D341Med (cell line): ENCODE results near the gene LMX1B.

Source experiments
- DNase-seq: peaks from one replicate; pipeline ENCODE4 v3.0.0; 2012; ENCODE audit warnings: low spot score

Gene LMX1B

DNA sequence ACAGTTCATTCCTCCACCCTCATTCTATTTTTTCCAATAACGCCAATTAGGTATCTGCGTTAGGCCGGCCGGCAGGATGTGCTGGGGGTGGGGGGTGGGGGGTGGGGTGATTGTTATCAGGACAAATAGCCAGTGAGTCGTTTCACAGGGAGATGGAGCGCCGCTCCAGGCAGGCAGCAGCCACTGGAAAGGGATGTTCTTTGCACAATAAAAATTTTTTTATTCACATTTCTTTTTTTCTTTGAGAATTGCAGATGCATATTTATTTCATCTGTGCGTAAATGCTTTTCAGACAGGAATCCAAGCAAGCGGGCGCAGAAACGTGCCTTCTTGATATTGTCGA, 4.1 kb downstream of the LMX1B start:
- DNase-seq, result no peak

DNA sequence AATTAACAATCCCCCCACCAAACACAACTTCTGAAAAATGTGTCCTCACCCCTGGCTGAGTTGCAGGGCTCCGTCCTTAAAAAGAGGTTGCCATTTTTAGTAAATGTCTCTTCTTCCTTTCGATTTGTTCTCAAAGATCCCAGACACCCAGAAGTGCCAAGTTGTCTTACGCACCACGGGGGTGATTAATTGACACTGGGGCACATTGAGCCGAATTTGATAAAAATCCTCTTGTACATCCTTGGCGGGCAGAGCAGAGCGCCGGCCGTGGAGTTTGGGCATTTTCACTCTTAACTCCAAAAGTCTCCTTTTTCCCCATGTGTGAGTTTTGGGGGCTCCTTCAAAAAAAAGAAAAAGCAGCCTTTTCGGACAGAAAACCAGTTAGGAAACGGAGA, 4.5 kb downstream of the LMX1B start:
- DNase-seq, result no peak

DNA sequence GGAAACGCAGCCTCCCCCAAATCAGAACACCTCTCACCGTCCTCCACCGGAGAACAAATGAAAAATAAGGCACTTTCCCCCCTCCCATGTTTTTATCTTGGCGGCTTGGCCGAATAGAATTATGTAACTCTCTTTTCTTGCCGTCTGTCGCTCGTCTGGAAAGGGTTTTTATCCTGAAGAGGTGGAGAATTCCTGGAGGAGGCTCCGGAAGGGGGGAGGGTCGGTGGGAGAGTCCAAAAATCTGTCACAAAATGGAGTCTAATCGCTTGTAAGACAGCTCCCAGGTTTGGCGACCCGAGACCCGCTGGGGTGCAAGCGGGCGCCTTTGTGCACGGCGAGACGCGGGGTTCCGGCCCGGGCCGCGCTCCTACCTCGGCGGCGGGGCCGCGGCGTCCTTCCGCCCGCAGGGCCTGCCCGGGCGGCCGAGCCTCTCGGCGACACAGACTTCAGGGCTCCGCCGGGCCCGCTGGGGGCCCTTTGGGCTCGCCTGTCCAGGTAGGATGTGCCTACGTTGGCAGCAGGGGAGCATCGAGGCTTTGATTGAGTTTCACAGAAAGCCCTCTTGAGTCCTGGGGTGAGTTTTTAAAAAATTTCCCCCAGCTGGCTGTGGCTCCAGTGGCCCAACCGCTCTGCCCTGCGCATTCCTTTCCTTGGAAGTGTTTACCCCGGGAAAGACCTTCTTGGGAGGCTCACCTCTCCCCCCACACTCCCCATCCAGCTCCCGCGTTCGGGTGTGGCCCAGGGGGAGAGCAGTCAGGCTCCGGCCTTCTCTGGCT, 5.0 kb downstream of the LMX1B start:
- DNase-seq, result no peak

DNA sequence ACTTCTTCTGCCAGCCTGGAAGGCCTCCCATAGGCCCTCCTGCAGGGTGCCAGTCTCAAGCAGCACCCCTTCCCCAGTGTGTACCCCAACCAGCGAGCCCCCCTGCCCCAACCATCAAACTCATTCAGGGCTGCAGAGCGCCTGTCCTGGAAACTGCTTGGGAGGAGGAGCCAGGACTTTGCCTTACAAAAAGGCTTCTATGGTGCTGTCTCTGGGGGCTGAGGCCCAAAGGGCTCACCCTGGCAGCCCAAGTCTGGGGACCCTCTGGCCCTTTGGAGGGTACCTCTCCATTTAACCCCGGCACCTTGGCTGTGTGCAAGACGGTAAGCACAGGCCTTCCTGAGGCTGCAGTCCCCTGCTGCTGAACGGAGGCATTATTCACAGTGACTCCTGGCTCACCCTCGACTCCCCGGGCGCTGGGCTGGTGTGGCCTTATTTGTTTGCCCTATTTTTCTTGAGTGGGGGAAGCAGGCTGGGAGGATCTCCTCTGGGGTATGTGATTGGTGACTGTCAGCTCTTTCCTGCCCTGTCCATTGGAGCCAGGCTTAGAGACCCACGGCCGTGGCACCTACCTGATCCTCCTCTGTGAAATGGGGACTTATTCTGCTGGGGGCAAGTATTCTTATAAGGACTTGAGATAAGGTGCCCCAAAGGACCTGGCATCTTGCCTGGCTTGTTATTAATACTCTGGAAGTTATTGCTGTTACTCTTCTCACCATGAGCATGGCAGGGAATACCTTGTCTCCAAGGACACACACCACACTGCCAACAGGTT, 5.8 kb downstream of the LMX1B start:
- no peak for DNase-seq

DNA sequence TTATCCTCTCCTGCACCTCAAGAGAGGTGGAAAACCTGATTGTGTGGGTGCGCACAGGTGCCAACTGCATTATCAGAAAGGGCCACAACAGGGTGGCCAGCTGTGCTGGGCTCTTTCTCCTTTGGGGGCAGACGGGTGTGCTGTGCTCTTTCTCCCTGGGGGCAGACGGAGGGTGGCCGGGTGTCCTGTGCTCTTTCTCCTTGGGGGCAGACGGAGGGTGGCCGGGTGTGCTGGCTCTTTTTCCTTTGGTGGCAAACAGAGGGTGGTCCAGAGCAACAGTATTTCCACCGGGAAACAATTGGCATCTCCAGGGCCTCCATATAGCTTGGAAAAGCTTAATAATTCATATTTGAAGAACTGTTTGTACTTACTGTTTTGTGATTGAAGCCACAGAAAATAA, 6.8 kb downstream of the LMX1B start:
- DNase-seq, result no peak

DNA sequence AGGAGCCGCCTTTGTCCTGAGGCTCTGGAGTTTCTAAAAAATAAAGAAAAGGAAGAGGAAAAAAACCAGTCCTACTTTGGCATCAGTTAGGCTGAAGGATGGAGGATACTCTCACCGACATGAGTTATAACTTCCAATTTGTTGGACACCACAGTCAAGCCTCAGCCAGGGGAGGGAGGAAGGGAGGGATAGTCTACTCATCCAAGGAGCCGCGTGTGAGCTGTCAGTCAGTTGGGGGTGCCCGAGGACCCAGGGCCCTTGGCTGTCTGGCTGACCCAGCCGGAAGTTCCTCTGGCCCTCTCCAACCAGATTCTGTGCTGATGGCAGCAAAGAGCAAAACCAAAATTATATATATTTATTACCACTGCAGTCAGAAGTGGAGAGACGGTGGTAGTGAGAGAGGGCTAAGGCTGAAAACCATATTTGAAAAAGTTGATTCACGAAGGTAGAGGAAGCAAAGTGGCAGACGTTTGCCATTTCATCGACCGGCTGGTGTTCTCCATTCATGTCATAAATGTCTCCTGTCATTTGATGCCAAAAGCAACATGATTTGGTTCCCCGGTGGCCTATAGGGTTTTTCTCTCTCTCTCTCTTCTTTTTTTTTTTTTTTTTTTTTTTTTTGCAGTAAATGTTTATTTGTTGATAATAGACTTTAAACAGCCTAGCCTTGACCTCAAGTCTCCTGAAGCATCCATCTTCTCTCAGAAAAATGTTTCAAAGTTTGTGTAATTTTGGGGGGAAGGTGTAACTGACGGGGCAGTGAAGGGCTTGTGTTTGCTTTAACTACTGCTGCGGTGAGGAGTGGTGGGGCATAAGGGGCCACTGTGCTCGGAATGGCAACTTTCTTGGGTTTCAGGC, 7.6 kb downstream of the LMX1B start:
- DNase-seq, result no peak

DNA sequence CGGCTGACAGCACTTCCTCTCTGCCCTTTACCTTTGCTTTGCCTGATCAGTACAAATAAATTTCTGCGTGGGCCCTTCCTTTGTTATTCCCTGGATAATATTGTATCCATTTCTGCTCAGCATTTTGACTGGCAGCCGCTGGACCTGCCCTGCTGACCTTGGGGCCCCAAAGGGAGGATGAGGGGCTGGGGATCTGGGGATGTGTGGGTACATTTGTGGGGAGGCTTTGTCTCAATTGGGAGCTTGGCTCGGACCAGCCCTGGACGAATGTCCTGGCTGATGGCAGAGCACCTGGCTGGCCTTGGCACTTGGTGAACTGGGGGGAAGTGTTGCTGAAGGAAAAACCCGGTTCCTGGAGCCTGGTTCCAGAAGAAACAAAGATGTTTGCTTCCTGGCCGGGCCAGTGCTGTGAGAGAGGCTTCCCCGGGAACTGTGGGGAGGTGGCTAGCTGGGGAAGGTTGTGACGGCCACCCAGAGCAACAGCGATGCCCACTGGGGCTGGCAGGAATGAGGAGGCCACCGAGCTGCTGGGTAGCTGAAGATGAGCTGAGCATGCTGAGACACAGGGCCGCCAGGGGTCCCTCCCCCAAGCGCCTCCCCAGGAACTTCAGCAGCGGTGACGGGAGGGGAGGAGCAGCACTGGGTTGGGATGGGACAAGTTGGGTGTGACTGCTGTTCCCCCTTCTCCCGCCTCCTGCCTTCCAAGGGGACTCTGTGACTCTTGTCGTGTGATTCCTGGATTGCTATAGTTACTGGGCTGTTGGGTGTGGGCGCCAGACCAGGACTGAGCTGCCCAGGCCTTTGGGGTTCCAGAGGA, 8.4 kb downstream of the LMX1B start:
- DNase-seq, result no peak

DNA sequence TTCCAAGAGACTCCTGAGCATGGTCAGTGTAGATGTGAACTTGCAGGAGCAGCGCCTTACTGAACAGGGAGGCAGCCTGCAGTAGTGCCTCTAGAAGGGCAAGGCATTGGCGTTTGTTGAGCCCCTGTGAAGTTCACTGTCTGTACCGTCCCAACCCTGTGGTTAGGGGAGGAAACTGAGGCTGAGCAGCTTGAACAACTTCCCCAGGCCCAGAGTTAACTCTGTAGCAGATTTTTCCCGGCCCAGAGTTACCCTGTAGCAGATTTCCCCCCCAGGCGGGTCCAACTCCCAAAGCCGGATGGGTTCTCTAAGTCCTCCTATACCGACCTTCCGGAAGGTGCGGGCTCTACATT, 9.6 kb downstream of the LMX1B start:
- no peak for DNase-seq

DNA sequence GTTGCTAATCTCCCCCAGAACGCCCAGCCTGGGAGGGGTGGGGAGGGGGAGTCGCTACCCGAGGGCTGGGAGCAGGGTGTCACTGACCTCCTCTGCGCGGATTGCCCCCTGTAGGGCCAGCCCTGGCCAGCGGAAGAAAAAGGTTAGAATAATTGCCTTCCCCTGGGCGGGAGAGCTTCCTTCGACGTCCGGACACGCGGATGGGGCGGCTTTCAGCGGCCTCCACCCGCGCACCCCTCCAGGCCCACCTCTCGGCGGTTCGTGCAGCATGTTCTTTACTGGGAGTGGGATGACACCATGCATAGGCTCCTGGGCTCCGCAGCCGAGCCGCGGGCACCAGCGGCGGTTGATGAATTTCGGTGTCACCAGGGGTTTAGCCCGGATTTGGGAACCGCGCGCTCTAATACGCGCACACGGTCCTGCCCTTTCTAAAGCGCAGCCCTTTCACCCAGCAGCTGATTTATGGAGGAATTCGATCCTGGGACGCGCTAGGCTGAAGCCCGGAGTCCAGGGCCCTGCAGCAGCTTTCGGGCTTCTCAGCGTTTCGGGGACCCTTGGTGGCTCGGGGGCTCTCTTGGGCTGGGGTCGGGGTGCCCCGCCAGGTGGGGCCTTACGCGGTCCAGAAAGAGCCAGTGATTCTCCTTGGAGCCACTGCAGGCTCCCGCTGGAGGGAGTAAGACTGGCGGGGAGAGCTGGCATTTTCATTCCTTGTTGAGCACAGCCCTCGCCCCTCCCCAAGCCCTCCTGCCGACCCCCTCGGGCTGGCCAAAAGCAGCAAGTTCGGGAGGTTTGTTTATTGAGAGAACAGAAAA, 10.1 kb downstream of the LMX1B start:
- DNase-seq, result no peak

DNA sequence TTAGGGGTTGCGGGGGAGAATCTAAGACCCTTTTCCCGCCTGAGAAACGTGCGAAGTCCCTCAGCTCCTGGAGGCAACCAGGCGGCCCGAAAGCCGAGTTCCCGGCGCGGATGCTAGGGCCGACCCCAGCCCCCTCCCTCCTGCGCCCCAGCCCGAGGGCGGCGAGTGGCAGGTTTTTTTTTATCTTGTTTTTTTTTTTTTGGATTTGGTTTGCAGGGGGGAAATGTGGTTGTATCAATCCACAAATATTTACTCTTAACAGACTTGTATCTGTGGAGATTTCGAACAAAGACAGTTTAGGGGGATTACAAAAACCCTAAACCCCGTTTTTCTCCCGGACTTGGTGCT, 10.7 kb downstream of the LMX1B start:
- no peak for DNase-seq

DNA sequence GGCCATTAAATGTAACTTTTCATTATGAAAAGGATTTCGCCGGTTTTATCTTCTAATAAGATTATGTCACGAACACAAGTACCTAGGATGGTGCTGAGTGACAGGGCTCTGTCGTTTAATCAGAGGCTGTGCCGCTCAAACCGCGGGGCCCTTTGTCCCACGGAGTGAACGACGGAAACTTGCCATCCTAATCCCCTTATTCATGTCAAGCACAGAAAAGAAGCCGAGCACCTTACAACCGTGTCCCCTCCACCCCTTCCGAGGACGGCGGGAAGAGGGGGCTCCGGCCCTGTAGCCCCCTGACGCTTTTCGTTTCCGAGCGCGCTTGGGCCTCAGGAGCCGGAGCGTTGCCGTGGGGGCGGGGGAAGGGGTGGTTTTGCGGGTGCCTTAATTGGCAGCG, 11.2 kb downstream of the LMX1B start:
- DNase-seq, result no peak

DNA sequence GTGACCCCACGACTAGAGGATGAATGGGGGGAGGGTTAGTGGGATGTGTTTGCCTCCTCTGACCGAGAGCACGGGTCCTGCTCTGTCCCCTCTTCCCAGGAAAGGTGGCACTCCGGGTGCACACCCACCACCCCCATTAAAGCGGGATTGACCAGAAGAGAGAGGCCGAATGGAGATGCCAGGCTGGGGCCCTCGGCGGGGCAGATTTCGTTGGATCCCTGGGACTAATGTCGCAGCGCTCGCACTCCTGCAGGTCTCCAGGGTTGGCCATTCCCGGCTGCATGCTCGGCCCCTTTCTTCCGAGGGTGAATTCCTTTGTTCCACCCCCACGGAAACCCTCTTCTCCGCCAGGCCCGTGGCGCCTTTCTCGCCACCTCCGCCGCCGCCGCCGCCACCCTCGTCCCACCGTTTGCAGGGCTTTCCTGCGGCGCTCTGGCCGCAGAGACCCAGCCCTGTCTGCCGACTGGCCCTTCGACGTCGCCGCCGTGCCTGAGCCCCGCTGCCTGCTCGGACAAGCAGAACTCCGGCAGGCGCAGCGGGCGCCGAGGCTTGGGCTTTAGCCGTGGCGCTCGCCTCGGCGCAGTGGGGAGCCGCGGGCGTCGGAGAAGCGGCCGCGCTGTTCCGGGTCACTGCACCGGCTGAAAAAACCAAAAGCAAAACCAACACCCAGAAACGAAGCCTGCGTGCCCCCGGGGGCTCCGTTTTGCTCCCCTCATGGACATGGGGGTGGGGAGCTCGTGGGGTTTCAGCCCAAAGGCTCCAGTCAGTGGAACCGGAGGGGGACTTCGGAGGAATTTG, 11.8 kb downstream of the LMX1B start:
- no peak for DNase-seq

DNA sequence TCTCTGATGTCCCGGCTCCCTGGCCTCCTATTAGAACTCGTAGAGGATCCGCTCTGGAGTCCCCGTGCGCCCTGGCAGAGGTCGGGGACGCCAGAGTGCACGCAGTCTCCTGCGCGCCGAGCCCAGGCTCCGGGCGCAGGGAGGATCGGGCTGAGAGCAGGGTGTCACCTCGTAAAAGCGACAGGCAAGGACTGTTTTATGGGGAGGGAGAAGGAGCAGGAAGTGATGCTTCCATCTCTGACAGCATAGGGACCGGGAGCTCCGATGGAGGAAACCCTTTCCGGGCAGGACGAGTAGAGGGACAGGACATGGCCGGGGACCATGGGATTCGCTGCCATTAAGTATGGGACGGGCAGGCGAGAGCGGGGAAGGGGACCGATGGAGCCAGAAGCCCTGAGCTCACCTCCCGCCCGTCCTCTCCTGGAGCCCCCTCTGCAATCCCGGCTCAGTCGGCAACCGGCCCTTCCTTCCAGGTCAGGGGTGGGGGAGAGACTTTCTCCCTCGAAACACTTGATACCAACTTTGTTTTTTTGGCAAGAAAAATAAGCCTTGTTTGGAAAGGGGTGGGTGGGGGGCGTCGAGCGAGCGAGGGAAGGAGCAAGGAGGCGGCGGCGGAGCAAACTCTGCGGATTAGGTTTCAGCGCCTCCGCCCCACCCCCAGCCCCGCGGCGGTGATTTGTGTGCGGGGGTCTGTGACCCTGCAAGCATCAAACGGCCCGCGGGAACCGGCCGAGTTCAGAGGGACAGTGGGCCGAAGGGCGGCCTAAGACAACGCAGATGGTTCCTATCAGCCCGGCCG, 12.6 kb downstream of the LMX1B start:
- no peak for DNase-seq

DNA sequence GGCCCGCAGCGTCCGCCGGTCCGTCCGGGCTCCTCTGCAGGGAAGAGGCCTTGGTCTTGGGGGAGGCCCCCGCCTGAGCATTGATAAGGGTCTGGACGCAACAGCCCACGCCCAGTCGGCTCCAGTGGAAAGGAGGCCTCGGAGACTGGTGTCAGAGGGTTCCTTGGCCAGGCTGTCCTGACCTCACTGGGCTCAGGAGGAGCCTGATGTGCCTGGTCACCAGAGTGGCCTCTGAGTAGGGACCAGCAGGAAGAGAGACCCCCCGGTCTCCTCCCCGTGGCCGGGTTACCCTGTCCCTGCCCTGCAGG, 13.2 kb downstream of the LMX1B start:
- DNase-seq, result no peak

DNA sequence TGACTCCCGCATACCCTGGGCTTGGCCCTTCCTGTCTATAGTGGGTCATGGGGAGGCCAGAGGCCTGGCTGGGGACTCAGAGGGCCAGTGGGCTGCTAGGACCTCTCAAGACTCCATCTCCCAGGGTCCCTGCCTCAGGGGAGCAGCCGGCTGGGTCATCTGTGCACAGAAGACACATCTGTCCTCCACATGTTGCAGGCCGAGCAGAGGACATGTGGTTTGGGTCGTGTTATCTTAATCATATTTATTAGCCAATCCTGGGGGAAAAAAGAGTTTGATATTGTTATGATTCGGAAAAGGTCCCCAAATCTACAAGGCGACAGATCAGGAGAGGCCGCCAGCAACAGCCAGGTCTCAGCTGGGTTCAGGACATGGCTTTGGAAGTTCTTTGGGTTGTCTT, 14.4 kb downstream of the LMX1B start:
- DNase-seq, result no peak

DNA sequence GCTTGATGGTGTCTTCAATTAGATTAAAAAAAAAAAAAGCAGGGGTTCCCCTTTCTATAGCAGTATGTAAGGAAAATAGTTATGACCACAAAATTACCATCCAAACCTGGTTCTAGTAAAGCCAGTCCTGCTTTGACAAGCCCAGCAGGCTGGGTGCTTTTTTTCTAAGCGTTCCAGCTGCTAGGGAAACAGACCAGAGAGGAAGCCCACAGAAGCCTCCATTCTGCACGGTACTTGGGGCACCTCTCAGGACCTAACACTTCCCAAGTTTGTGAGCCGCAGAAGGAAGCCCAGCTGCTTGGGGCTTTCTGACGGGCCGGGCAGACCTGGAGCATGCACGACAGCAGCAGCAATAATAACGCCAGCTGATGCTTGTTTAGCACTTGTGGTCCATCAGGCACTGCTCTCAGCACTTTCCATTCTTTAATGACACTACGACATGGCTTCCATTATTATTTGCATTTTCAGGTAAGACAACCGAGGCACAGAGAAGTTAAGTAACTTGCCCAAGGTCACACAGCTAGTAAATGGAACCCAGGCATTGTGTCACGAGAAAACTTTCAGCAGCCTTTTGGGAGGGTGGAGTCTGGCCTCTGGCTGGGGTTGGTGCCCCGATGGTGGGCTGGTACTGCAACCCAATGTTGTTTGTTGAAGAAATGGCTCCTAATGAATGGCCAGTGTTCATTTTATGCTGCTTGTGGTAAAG, 15.4 kb downstream of the LMX1B start:
- no peak for DNase-seq

DNA sequence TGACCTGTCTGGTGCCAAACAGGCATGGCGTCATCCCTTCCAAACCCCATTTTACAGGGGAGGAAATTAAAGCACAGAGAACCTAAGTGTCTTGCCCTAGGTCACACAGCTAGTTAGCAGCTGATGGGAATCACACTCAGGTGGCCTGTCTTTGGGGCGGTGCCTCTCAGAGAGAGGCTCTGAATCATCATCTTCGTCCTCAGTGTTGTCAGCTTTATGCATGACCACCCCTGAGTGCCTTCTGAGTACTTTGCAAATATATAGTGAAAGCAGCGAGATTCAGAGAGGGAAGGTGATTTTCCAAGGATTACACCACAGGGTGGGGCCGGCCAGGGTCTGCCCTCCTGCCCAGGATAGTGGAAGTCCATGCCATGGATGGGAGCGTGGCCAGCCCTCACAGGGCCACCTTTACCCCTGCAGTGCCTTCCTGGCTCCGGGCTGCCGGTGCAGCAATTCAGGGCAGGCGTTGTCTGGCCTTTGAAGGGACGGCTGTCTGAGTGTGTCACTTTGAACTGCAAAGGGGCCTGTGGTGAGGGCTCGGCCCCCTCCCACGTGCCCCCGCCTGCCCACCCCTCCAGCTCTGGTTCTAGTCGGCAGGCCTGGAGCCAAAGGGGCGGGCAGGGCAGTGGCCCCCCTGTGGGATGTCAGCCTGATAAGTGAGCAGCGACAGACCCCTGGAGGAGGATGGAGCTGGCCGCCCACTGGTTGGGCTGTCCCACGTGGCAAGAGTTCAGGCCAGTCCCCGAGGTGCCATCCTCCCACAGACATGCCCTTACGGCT, 16.9 kb downstream of the LMX1B start:
- no peak for DNase-seq

DNA sequence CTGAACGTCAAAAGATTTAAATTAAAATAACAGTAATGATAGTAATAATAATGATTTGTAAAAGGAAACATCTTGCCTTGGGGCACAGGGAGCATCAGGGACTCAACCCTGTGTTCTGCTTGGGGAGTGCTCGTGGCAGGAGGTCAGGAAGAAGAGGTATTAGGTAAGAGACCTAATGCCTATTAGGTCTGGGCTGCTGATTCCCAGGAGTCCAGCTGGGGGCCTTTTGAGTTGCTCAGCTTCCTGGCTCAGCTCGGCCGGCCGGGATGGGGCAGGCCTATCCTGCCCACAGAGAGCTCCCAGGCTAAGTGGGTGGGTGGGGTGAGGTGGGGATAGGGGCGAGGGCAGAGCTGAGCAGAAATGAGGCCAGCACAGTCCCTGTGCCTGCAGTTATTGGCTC, 17.5 kb downstream of the LMX1B start:
- no peak for DNase-seq
